ENCODE measurements around the gene PXYLP1.

PXYLP1 gene

DNA sequence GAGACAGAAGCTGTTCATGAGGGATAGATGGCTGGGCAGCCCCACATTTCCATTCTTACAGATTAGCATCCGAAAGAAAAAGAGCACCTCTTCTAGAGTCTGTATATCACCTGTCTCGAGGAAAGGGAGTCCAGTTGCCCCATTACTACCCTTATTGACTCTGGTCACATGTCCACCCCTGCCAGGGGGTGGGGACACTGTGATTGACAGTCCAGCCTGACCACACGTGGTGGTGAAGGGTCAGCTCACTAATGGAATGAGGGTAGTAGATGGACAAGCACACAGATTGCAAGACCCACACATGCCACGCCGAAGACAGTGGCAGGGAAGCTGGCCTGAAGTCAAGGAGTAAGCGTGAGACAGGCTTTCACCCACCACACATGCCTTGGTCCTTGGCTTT lies 45.8 kb downstream of the PXYLP1 start:
- Histone ChIP-seq H3K9ac (ENCODE audit: low read depth, low read length, poor library complexity, severe bottlenecking) (no peak overlapping the region), H3K36me3 (ENCODE audit: insufficient read depth, low read length) (peaks cover 43% of the 10 kb centered on the region; the same call in 1 of the 2 replicates), H3F3A (ENCODE audit: low read depth) (no peaks in the 10 kb centered on the region), H3K79me2 (ENCODE audit: insufficient read depth, low read length) (no peaks in the 10 kb centered on the region), H3K27me3 (ENCODE audit: insufficient read depth, low read length, poor library complexity, severe bottlenecking) (no peaks in the 10 kb centered on the region), H3K9me2 (replicated peaks; ENCODE audit: low read depth, low read length) (no peaks in the 10 kb centered on the region), H2AFZ (ENCODE audit: low read length) (no peak overlapping the region), H4K20me1 (ENCODE audit: insufficient read depth, low read length, poor library complexity, severe bottlenecking) (no peaks in the 10 kb centered on the region), H3K4me2 (ENCODE audit: low read depth, low read length, poor library complexity, severe bottlenecking) (no peak overlapping the region), H3K9me3 (ENCODE audit: insufficient read depth, low read depth, low read length) (no peaks in the 10 kb centered on the region), H3K4me1 (ENCODE audit: insufficient read depth, low read length, poor library complexity, severe bottlenecking) (peaks cover 27% of the 10 kb centered on the region), H3K4me3 (ENCODE audit: low read length, poor library complexity, severe bottlenecking) (no peak overlapping the region)
- TF ChIP-seq, protein P1, sequence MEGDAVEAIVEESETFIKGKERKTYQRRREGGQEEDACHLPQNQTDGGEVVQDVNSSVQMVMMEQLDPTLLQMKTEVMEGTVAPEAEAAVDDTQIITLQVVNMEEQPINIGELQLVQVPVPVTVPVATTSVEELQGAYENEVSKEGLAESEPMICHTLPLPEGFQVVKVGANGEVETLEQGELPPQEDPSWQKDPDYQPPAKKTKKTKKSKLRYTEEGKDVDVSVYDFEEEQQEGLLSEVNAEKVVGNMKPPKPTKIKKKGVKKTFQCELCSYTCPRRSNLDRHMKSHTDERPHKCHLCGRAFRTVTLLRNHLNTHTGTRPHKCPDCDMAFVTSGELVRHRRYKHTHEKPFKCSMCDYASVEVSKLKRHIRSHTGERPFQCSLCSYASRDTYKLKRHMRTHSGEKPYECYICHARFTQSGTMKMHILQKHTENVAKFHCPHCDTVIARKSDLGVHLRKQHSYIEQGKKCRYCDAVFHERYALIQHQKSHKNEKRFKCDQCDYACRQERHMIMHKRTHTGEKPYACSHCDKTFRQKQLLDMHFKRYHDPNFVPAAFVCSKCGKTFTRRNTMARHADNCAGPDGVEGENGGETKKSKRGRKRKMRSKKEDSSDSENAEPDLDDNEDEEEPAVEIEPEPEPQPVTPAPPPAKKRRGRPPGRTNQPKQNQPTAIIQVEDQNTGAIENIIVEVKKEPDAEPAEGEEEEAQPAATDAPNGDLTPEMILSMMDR (conservative IDR thresholded peaks at IDR 0.05; ENCODE audit: low read length), result no peak
- TF ChIP-seq EZH2phosphoT487 (IDR thresholded peaks at IDR 0.05; ENCODE audit: borderline replicate concordance), result no peak

DNA sequence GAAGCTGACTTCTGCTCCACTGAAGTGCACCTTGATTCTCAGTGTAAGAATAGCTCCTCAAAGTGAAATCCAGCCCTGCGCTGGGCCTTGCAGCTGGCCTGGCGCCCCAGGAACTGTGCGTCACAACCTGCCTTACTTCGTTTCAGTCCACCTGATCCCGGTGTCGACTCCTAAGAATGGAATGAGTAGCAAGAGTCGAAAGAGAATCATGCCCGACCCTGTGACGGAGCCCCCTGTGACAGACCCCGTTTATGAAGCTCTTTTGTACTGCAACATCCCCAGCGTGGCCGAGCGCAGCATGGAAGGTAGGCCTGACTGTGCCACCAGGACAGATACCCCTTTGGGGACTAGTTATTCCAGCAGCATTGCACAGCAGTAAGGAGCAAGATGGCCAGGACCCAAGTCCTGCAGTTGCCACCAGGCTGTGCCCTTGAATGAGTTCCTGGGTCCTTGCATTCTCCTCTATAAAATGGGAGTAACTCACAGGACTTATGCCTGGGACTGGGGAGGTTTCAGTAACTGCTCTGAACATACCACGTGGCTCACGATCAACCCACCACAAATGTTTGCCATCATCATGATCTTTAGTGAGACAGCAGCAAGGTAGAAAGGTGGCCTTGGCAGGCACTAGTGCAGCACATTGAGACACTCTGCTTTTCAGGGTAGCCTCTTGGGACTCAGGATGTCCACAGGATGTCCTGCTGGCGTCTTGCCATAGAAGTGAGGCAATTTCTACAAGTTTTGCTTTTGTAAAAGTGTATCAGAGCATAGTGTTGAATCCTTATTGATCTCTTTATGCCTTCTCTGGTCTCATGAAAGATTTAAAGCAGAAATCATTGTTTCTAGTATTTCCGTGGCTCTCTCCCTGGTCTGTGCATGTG lies 46.8 kb downstream of the PXYLP1 start:
- Histone ChIP-seq H3K27me3 (ENCODE audit: insufficient read depth, low read length, poor library complexity, severe bottlenecking) (no peaks in the 10 kb centered on the region), H3K36me3 (ENCODE audit: insufficient read depth, low read length) (peaks cover 40% of the 10 kb centered on the region; the same call in 1 of the 2 replicates), H3K4me1 (ENCODE audit: insufficient read depth, low read length, poor library complexity, severe bottlenecking) (peaks cover 27% of the 10 kb centered on the region), H3F3A (ENCODE audit: low read depth) (no peaks in the 10 kb centered on the region), H3K4me2 (ENCODE audit: low read depth, low read length, poor library complexity, severe bottlenecking) (no peak overlapping the region), H4K20me1 (ENCODE audit: insufficient read depth, low read length, poor library complexity, severe bottlenecking) (no peaks in the 10 kb centered on the region), H3K9me3 (ENCODE audit: insufficient read depth, low read depth, low read length) (no peaks in the 10 kb centered on the region), H3K9ac (ENCODE audit: low read depth, low read length, poor library complexity, severe bottlenecking) (no peak overlapping the region), H3K4me3 (ENCODE audit: low read length, poor library complexity, severe bottlenecking) (no peak overlapping the region), H3K79me2 (ENCODE audit: insufficient read depth, low read length) (no peaks in the 10 kb centered on the region), H2AFZ (ENCODE audit: low read length) (no peak overlapping the region), H3K9me2 (replicated peaks; ENCODE audit: low read depth, low read length) (no peaks in the 10 kb centered on the region)
- no peak for TF ChIP-seq EZH2phosphoT487 (IDR thresholded peaks at IDR 0.05; ENCODE audit: borderline replicate concordance)
- TF ChIP-seq, protein P1 (conservative IDR thresholded peaks at IDR 0.05; ENCODE audit: low read length), result no peak

DNA sequence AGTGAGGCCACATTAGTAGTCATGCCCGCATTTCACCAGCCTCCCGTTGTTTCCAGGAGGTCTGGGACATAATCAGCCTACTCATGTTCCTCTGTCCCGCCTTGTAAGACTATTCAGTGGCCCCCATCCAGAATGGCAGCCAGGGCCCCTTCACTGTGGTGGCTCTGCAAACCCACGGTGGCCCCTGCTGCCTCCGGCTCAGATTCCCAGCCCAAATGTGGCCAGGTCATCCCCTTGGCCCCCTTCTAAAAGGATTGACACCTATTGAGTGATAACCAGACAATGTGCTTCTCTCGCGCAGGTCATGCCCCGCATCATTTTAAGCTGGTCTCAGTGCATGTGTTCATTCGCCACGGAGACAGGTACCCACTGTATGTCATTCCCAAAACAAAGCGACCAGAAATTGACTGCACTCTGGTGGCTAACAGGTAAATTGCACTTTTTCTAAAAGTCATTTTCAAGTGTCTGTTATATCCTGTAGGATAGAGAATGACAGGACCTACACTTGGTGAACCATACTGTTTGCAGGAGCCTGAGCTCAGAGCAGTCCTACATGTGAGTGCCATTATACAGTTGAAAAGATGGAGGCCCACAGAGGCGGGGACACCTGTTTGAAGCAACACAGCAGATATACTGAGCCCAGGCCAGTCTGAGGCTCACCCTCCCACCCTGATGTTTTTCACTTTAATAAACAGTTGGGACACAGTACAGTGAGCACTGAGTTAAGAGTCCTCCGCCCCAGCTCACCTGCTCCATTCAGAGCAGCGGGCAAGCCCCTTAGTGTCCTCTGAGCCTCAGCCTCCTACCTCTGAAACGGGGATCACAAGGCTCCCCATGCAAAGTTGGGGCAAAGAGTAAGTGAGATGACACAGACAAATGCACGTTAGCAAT lies 47.7 kb downstream of the PXYLP1 start:
- no peak overlapping the region for H3K4me3 ChIP-seq (ENCODE audit: low read length, poor library complexity, severe bottlenecking)
- no peak for TF ChIP-seq EZH2phosphoT487 (IDR thresholded peaks at IDR 0.05; ENCODE audit: borderline replicate concordance)
- TF ChIP-seq, protein P1 (conservative IDR thresholded peaks at IDR 0.05; ENCODE audit: low read length), result peak; percentile 79
- no peak overlapping the region for H3K4me2 ChIP-seq (ENCODE audit: low read depth, low read length, poor library complexity, severe bottlenecking)
- H2AFZ ChIP-seq (ENCODE audit: low read length), result no peak overlapping the region
- no peaks in the 10 kb centered on the region for H3K9me3 ChIP-seq (ENCODE audit: insufficient read depth, low read depth, low read length)
- no peak overlapping the region for H3K9ac ChIP-seq (ENCODE audit: low read depth, low read length, poor library complexity, severe bottlenecking)
- peaks cover 24% of the 10 kb centered on the region for H3K4me1 ChIP-seq (ENCODE audit: insufficient read depth, low read length, poor library complexity, severe bottlenecking)
- H3K79me2 ChIP-seq (ENCODE audit: insufficient read depth, low read length), result no peaks in the 10 kb centered on the region
- H3K27me3 ChIP-seq (ENCODE audit: insufficient read depth, low read length, poor library complexity, severe bottlenecking), result no peaks in the 10 kb centered on the region
- no peaks in the 10 kb centered on the region for H3F3A ChIP-seq (ENCODE audit: low read depth)
- no peaks in the 10 kb centered on the region for H4K20me1 ChIP-seq (ENCODE audit: insufficient read depth, low read length, poor library complexity, severe bottlenecking)
- H3K36me3 ChIP-seq (ENCODE audit: insufficient read depth, low read length), result peaks cover 42% of the 10 kb centered on the region; the same call in 1 of the 2 replicates
- H3K9me2 ChIP-seq (replicated peaks; ENCODE audit: low read depth, low read length), result no peaks in the 10 kb centered on the region

Measured in Loucy (cell line).